ENCODE measurements around the gene CRELD1. TPM values are rescaled to one million over a fixed set of nuclear protein-coding genes. Genes with fewer than 3 reads are reported as not detected.

The CRELD1 gene
- total and polyA plus RNA-seq, 2 donors from 2014 or later, result 43.2 to 56.7 TPM

DNA sequence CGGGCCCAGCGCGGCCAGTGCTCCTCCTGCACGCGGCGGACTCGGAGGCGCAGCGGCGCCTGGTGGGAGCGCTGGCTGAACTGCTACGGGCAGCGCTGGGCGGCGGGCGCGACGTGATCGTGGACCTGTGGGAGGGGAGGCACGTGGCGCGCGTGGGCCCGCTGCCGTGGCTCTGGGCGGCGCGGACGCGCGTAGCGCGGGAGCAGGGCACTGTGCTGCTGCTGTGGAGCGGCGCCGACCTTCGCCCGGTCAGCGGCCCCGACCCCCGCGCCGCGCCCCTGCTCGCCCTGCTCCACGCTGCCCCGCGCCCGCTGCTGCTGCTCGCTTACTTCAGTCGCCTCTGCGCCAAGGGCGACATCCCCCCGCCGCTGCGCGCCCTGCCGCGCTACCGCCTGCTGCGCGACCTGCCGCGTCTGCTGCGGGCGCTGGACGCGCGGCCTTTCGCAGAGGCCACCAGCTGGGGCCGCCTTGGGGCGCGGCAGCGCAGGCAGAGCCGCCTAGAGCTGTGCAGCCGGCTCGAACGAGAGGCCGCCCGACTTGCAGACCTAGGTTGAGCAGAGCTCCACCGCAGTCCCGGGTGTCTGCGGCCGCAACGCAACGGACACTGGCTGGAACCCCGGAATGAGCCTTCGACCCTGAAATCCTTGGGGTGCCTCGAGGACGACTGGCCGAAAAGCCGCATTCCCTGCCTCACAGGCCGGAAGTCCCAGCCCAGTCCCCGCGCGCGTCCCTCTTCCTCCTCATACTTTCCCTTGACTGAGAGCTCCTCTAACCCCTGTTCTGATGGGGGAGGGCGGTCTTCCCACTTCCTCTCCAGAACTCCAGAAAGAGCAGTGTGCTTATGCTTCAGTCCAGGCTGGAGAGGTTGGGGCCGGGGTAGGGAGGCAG, 18.1 kb upstream of the CRELD1 start:
- intact Hi-C loops (cut with DNase I), result no loop called here
- Histone ChIP-seq H3K27ac (ENCODE audit: low read depth in 2 of 2, low read length in 2 of 2) (peak overlapping the region; percentile 72 to 77), H3K9me3 (ENCODE audit: control insufficient read depth in 2 of 3, insufficient read depth in 1 of 3, low read length in 3 of 3) (no peaks in the 10 kb centered on the region), H3K27me3 (ENCODE audit: control insufficient read depth, insufficient read depth, low read length) (no peaks in the 10 kb centered on the region), H3K4me3 (ENCODE audit: low read length in 3 of 3) (peak overlapping the region; percentile 56 to 76 (median 65)), H3K9ac (ENCODE audit: low read length in 3 of 3) (peak overlapping the region in 2 of 3 donors; percentile 30 to 66), H3K36me3 (ENCODE audit: control insufficient read depth in 2 of 3, insufficient read depth in 3 of 3, low read length in 3 of 3) (no peaks in the 10 kb centered on the region), H3K4me1 (ENCODE audit: control insufficient read depth in 2 of 3, insufficient read depth in 2 of 3, low read depth in 1 of 3, low read length in 3 of 3) (peaks cover 0 to 30% (median 0%) of the 10 kb centered on the region in 3 donors)
- FAIRE-seq, result no peak
- DNase-seq, result peak; percentile 70 to 93 (median 83)
- TF ChIP-seq, protein P1, sequence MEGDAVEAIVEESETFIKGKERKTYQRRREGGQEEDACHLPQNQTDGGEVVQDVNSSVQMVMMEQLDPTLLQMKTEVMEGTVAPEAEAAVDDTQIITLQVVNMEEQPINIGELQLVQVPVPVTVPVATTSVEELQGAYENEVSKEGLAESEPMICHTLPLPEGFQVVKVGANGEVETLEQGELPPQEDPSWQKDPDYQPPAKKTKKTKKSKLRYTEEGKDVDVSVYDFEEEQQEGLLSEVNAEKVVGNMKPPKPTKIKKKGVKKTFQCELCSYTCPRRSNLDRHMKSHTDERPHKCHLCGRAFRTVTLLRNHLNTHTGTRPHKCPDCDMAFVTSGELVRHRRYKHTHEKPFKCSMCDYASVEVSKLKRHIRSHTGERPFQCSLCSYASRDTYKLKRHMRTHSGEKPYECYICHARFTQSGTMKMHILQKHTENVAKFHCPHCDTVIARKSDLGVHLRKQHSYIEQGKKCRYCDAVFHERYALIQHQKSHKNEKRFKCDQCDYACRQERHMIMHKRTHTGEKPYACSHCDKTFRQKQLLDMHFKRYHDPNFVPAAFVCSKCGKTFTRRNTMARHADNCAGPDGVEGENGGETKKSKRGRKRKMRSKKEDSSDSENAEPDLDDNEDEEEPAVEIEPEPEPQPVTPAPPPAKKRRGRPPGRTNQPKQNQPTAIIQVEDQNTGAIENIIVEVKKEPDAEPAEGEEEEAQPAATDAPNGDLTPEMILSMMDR (IDR thresholded peaks at IDR 0.05; ENCODE audit: borderline replicate concordance, extremely low read depth, insufficient read depth), result peak; percentile 29

DNA sequence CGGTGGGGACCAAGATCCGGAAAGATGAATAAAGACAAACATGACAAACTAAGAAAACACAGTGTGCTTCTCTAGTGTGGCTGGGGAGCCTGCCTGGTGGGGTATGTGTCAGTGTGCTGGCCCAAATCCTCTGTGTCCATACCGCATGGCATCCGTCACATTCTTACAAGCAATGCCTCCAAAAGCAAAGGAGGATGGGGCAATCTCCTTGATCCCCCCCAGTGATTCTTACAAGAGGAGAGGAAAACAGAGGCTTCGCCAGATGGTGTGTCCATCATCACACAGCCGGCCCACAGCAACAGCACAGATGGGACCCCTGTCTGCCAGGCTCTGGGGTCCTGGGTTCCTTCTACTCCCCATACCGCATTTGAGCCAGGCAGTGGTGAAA, 17.3 kb upstream of the CRELD1 start:
- peak in 2 of 5 donors; percentile 22 to 50 for DNase-seq
- no peaks in the 10 kb centered on the region for H3K36me3 ChIP-seq (ENCODE audit: control insufficient read depth in 2 of 3, insufficient read depth in 3 of 3, low read length in 3 of 3)
- peaks cover 0 to 30% (median 0%) of the 10 kb centered on the region in 3 donors for H3K4me1 ChIP-seq (ENCODE audit: control insufficient read depth in 2 of 3, insufficient read depth in 2 of 3, low read depth in 1 of 3, low read length in 3 of 3)
- H3K4me3 ChIP-seq (ENCODE audit: low read length in 3 of 3), result peak overlapping the region; percentile 12 to 76 (median 62)
- no peak for FAIRE-seq
- peak overlapping the region; percentile 35 to 65 for H3K27ac ChIP-seq (ENCODE audit: low read depth in 2 of 2, low read length in 2 of 2)
- H3K9ac ChIP-seq (ENCODE audit: low read length in 3 of 3), result peak overlapping the region in 2 of 3 donors; percentile 45 to 79
- no peaks in the 10 kb centered on the region for H3K27me3 ChIP-seq (ENCODE audit: control insufficient read depth, insufficient read depth, low read length)
- intact Hi-C loops (cut with DNase I), result no loop called here
- no peaks in the 10 kb centered on the region for H3K9me3 ChIP-seq (ENCODE audit: control insufficient read depth in 2 of 3, insufficient read depth in 1 of 3, low read length in 3 of 3)
- TF ChIP-seq, protein P1 (IDR thresholded peaks at IDR 0.05; ENCODE audit: borderline replicate concordance, extremely low read depth, insufficient read depth), result no peak

DNA sequence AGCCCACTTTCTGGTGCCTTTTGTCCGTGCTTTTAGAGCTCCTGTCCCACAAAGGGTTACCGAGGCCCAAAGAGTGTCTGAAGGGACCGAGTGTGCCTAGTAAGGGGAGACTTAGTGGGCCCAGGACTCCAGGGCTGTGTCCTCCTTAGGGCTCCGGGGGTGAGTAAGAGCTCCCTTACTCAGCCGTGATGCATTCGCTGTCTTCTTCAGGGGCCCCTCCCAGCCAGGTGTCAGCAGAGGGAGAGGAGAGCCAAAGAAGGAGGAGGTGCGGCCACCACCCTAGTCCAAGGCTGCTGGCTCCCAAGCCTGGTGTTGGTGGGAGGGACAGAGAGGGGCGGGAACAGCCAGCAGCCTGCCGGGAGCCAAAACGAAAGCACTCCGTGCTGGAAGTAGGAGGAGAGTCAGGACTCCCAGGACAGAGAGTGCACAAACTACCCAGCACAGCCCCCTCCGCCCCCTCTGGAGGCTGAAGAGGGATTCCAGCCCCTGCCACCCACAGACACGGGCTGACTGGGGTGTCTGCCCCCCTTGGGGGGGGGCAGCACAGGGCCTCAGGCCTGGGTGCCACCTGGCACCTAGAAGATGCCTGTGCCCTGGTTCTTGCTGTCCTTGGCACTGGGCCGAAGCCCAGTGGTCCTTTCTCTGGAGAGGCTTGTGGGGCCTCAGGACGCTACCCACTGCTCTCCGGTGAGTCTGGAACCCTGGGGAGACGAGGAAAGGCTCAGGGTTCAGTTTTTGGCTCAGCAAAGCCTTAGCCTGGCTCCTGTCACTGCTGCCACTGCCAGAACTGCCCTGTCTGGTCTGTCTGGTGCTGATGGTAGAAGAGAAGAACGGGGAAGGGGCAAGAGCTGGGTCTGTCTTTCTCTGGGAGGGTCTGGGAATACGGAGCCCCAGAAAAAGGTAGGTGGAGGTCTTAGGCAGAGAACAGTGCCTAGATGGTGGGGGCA, 16.6 kb upstream of the CRELD1 start, which contains the start of gene IL17RC:
Gene IL17RC (plus strand): TSS at position 365 of the 947 bp plus-strand sequence. CDS start 218 bp downstream, at position 583.
- Histone ChIP-seq H3K27ac (ENCODE audit: low read depth in 2 of 2, low read length in 2 of 2) (peak within 1 kb of the TSS; percentile 72 to 77), H3K4me3 (ENCODE audit: low read length in 3 of 3) (peak within 1 kb of the TSS; percentile 56 to 76 (median 65)), H3K4me1 (ENCODE audit: control insufficient read depth in 2 of 3, insufficient read depth in 2 of 3, low read depth in 1 of 3, low read length in 3 of 3) (peaks cover 0 to 30% (median 0%) of the 10 kb centered on the region in 3 donors), H3K9me3 (ENCODE audit: control insufficient read depth in 2 of 3, insufficient read depth in 1 of 3, low read length in 3 of 3) (no peaks in the 10 kb centered on the region), H3K36me3 (ENCODE audit: control insufficient read depth in 2 of 3, insufficient read depth in 3 of 3, low read length in 3 of 3) (no peaks in the 10 kb centered on the region), H3K27me3 (ENCODE audit: control insufficient read depth, insufficient read depth, low read length) (no peaks in the 10 kb centered on the region), H3K9ac (ENCODE audit: low read length in 3 of 3) (peak within 1 kb of the TSS; percentile 6 to 79 (median 66))
- peak; percentile 82 to 95 (median 89) for DNase-seq
- intact Hi-C loops (cut with DNase I), result no loop called here
- FAIRE-seq, result no peak
- TF ChIP-seq, protein P1 (IDR thresholded peaks at IDR 0.05; ENCODE audit: borderline replicate concordance, extremely low read depth, insufficient read depth), result no peak

Measured in kidney (tissue), 14 donors.